Heart left ventricle (tissue), 13 donors: Measurements from ENCODE around the gene POU5F1.

Experiments used
- POLR2A ChIP-seq, 2 donors: fragments of 450-650 bp; IDR thresholded peaks; one replicate each; pipeline ENCODE4 v1.6.1; 2017; ENCODE audit warnings: antibody characterized with exemption in 2 of 2, mild to moderate bottlenecking in 2 of 2, moderate library complexity in 2 of 2
- TF ChIP-seq, protein P1 (sequence below), 12 donors: fragments of 200-600 bp; sonication (generic) in 4 of 12; IDR thresholded peaks; one replicate each; pipeline versions ENCODE4 v1.5.0 to v1.8.0; 2018 to 2022; ENCODE audit warnings: antibody characterized with exemption in 12 of 12, mild to moderate bottlenecking in 5 of 12
- donor health status: ischemic (EF 13 %, LVEDD 7.1; RV severe dilation, severe dysfunction).
- donor health status: DM: no; HTN: yes; CAD: no.
- donor health status: DM: no; HTN: no; CAD: no.
- donor health status: ischemic (EF 25% LVEDD 6.9; RV normal size, moderate dysfunction).
- donor health status: ischemic (EF 25% LVEDD 5.7; RV mildly dilated, moderate dysfunction).
- donor health status: ischemic (EF 35%, LVEDD 5.7; RV mildly dilated, moderate dysfunction).
- donor health status: nonischemic (EF 11% LVEDD 7.7; RV severe dilation, severe dysfunction).
- donor health status: DM: yes; HTN: yes; CAD: no.
- donor health status: PGD.
- donor health status: ischemic (EF 29% LVEDD 5.4; RV normal size, mild dysfunction).
- donor health status: nonischemic (EF 23%, LVEDD 6.1; RV moderate dilation, normal function).

DNA sequence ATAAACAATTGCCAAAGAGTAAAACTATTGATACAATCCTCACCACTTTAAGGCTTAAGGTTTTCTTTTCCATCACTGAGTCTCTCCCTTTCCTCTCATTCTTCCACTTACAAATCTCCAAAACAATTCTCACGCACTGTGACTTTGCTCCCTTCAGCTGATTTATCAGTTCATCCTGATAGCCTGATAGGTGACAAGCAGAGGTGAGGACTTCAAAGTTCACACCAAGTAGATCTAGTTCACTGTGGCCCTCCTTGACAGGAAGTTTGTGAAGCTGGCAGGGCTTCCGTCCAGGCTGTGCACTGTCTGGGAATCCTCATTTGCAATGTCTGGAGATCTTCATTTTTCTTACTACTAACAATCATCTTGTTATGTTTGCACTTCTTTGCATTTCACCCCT is 35.2 kb upstream of the POU5F1 start:
- TF ChIP-seq, protein P1, sequence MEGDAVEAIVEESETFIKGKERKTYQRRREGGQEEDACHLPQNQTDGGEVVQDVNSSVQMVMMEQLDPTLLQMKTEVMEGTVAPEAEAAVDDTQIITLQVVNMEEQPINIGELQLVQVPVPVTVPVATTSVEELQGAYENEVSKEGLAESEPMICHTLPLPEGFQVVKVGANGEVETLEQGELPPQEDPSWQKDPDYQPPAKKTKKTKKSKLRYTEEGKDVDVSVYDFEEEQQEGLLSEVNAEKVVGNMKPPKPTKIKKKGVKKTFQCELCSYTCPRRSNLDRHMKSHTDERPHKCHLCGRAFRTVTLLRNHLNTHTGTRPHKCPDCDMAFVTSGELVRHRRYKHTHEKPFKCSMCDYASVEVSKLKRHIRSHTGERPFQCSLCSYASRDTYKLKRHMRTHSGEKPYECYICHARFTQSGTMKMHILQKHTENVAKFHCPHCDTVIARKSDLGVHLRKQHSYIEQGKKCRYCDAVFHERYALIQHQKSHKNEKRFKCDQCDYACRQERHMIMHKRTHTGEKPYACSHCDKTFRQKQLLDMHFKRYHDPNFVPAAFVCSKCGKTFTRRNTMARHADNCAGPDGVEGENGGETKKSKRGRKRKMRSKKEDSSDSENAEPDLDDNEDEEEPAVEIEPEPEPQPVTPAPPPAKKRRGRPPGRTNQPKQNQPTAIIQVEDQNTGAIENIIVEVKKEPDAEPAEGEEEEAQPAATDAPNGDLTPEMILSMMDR (IDR thresholded peaks at IDR 0.05): no peak
- TF ChIP-seq POLR2A (IDR thresholded peaks at IDR 0.05): no peak
